ENCODE results near the gene SDS.

GRCh38 chr12:113385282-113385882 is 18.3 kb downstream of the SDS start:
- TF ChIP-seq EP300 (IDR thresholded peaks at IDR 0.05) (no peak), CTCF (IDR thresholded peaks at IDR 0.05) (no peak), POLR2A (IDR thresholded peaks at IDR 0.05) (no peak), POLR2AphosphoS5 (IDR thresholded peaks at IDR 0.05) (no peak)

Data from sigmoid colon (tissue), 4 donors.